ENCODE measurements around the gene HBG2. TPM values are rescaled to one million over a fixed set of nuclear protein-coding genes. Genes with fewer than 3 reads are reported as not detected.

Gene HBG2
- total and polyA plus RNA-seq, 9 of the 15 experiments (the other 6 are each of a cell fraction or from before 2014, with no cell fraction given): 1,626 to 58,619 (median 10,515) TPM

- H3K9me3 ChIP-seq (replicated peaks; ENCODE audit: control insufficient read depth, insufficient read depth, low read depth, low read length): no peaks in the 10 kb centered on the region
- intact Hi-C loops (cut with micrococcal nuclease) (loop anchor here (2.0 kb wide), 1 partner anchor 46 kb away; no protein-coding TSS in a partner anchor), in situ Hi-C loops (cut with MboI) (no loop called here)
- 39% methylated on average over 4 of the region's 4 CpGs for WGBS (ENCODE audit: insufficient coverage, low coverage, missing lambda C conversion rate)
- no peaks in the 10 kb centered on the region for H3K27me3 ChIP-seq (ENCODE audit: control insufficient read depth in 2 of 2, insufficient read depth in 2 of 2, low read length in 2 of 2)
- CTCF ChIA-PET (ENCODE audit: low intra/inter-chr PET ratio): no interaction called here
- DNase-seq (ENCODE audit: extremely low read depth in 1 of 4, low spot score in 3 of 4) (peak in 1 of 4 experiments; percentile 45), FAIRE-seq (no peak), ATAC-seq (no peak)
- H3K9ac ChIP-seq (ENCODE audit: insufficient read depth in 1 of 2, low read depth in 2 of 2, low read length in 2 of 2): peak overlapping the region in 1 of 2 experiments; percentile 70; a peak in 2 of 4 replicates
- H4K20me1 ChIP-seq (replicated peaks; ENCODE audit: control insufficient read depth, insufficient read depth, low read length): peaks cover 4% of the 10 kb centered on the region; the same call in 1 of the 2 replicates
- POLR2A ChIA-PET: interaction anchor here (0.7 to 6.9 kb wide), 13 partner anchors 9 to 225 kb away, joined by 3 to 30 read pairs (median 4); partner anchors contain the start of gene HBE1
- H3K79me2 ChIP-seq (ENCODE audit: control insufficient read depth, insufficient read depth, low read length): peaks cover 89% of the 10 kb centered on the region
- no peak overlapping the region for H2AFZ ChIP-seq (ENCODE audit: low read depth, low read length)
- H3K4me3 ChIP-seq: peak overlapping the region; percentile 58
- H3K36me3 ChIP-seq (ENCODE audit: control insufficient read depth, insufficient read depth, low read length): peaks cover 44% of the 10 kb centered on the region
- no peaks in the 10 kb centered on the region for H3K9me1 ChIP-seq (ENCODE audit: control insufficient read depth, insufficient read depth, low read length)
- no TSS peak for BruUV-seq (replicated peaks)
- H3K27ac ChIP-seq (ENCODE audit: extremely low read depth, low read depth, low read length): peak overlapping the region; percentile 73
- H3K4me1 ChIP-seq (replicated peaks in 1 of 2; ENCODE audit: control insufficient read depth in 2 of 2, insufficient read depth in 2 of 2, low read length in 2 of 2): peaks cover 4% of the 10 kb centered on the region in 2 experiments
- peak overlapping the region; percentile 94 for H3K4me2 ChIP-seq (ENCODE audit: insufficient read depth, low read length)
- TF ChIP-seq ZNF197 (CRISPR knock-in tag; IDR thresholded peaks at IDR 0.05; ENCODE audit: low read depth) (no peak), CAMTA2 (CRISPR knock-in tag; conservative IDR thresholded peaks at IDR 0.05) (0 out of 2 replicates have a peak, but pooled peaks have one; percentile 29), ZNF696 (CRISPR knock-in tag; conservative IDR thresholded peaks at IDR 0.05) (peak; percentile 69; the same call in 1 of the 2 replicates), ZNF668 (CRISPR knock-in tag; IDR thresholded peaks at IDR 0.05) (0 out of 2 replicates have a peak, but pooled peaks have one; percentile 36), TCF15 (CRISPR knock-in tag; IDR thresholded peaks at IDR 0.05) (no peak)
- TF ChIP-seq, protein P1, sequence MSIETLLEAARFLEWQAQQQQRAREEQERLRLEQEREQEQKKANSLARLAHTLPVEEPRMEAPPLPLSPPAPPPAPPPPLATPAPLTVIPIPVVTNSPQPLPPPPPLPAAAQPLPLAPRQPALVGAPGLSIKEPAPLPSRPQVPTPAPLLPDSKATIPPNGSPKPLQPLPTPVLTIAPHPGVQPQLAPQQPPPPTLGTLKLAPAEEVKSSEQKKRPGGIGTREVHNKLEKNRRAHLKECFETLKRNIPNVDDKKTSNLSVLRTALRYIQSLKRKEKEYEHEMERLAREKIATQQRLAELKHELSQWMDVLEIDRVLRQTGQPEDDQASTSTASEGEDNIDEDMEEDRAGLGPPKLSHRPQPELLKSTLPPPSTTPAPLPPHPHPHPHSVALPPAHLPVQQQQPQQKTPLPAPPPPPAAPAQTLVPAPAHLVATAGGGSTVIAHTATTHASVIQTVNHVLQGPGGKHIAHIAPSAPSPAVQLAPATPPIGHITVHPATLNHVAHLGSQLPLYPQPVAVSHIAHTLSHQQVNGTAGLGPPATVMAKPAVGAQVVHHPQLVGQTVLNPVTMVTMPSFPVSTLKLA (conservative IDR thresholded peaks at IDR 0.05): 0 out of 4 replicates have a peak, but pooled peaks of 1 of the 2 experiments have one; percentile 4
- TF ChIP-seq, protein P2, sequence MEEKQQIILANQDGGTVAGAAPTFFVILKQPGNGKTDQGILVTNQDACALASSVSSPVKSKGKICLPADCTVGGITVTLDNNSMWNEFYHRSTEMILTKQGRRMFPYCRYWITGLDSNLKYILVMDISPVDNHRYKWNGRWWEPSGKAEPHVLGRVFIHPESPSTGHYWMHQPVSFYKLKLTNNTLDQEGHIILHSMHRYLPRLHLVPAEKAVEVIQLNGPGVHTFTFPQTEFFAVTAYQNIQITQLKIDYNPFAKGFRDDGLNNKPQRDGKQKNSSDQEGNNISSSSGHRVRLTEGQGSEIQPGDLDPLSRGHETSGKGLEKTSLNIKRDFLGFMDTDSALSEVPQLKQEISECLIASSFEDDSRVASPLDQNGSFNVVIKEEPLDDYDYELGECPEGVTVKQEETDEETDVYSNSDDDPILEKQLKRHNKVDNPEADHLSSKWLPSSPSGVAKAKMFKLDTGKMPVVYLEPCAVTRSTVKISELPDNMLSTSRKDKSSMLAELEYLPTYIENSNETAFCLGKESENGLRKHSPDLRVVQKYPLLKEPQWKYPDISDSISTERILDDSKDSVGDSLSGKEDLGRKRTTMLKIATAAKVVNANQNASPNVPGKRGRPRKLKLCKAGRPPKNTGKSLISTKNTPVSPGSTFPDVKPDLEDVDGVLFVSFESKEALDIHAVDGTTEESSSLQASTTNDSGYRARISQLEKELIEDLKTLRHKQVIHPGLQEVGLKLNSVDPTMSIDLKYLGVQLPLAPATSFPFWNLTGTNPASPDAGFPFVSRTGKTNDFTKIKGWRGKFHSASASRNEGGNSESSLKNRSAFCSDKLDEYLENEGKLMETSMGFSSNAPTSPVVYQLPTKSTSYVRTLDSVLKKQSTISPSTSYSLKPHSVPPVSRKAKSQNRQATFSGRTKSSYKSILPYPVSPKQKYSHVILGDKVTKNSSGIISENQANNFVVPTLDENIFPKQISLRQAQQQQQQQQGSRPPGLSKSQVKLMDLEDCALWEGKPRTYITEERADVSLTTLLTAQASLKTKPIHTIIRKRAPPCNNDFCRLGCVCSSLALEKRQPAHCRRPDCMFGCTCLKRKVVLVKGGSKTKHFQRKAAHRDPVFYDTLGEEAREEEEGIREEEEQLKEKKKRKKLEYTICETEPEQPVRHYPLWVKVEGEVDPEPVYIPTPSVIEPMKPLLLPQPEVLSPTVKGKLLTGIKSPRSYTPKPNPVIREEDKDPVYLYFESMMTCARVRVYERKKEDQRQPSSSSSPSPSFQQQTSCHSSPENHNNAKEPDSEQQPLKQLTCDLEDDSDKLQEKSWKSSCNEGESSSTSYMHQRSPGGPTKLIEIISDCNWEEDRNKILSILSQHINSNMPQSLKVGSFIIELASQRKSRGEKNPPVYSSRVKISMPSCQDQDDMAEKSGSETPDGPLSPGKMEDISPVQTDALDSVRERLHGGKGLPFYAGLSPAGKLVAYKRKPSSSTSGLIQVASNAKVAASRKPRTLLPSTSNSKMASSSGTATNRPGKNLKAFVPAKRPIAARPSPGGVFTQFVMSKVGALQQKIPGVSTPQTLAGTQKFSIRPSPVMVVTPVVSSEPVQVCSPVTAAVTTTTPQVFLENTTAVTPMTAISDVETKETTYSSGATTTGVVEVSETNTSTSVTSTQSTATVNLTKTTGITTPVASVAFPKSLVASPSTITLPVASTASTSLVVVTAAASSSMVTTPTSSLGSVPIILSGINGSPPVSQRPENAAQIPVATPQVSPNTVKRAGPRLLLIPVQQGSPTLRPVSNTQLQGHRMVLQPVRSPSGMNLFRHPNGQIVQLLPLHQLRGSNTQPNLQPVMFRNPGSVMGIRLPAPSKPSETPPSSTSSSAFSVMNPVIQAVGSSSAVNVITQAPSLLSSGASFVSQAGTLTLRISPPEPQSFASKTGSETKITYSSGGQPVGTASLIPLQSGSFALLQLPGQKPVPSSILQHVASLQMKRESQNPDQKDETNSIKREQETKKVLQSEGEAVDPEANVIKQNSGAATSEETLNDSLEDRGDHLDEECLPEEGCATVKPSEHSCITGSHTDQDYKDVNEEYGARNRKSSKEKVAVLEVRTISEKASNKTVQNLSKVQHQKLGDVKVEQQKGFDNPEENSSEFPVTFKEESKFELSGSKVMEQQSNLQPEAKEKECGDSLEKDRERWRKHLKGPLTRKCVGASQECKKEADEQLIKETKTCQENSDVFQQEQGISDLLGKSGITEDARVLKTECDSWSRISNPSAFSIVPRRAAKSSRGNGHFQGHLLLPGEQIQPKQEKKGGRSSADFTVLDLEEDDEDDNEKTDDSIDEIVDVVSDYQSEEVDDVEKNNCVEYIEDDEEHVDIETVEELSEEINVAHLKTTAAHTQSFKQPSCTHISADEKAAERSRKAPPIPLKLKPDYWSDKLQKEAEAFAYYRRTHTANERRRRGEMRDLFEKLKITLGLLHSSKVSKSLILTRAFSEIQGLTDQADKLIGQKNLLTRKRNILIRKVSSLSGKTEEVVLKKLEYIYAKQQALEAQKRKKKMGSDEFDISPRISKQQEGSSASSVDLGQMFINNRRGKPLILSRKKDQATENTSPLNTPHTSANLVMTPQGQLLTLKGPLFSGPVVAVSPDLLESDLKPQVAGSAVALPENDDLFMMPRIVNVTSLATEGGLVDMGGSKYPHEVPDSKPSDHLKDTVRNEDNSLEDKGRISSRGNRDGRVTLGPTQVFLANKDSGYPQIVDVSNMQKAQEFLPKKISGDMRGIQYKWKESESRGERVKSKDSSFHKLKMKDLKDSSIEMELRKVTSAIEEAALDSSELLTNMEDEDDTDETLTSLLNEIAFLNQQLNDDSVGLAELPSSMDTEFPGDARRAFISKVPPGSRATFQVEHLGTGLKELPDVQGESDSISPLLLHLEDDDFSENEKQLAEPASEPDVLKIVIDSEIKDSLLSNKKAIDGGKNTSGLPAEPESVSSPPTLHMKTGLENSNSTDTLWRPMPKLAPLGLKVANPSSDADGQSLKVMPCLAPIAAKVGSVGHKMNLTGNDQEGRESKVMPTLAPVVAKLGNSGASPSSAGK (IDR thresholded peaks at IDR 0.05): no peak
Observed at GRCh38 chr11:5250543-5251204, 3.9 kb downstream of the HBG2 start.
